Measurements from ENCODE around the gene URB2.

The URB2 gene

GRCh38 chr1:229690662-229691061 lies 64.6 kb downstream of the URB2 start:
- no peak for TF ChIP-seq CTCF (IDR thresholded peaks at IDR 0.05; ENCODE audit: borderline replicate concordance, insufficient read depth, low read depth, low read length)
- H3K4me3 ChIP-seq (ENCODE audit: low read depth, low read length), result no peak overlapping the region

- H3K4me3 ChIP-seq (ENCODE audit: low read depth, low read length), result no peak overlapping the region
- TF ChIP-seq CTCF (IDR thresholded peaks at IDR 0.05; ENCODE audit: borderline replicate concordance, insufficient read depth, low read depth, low read length), result no peak
Measured at GRCh38 chr1:229691362-229691761, 65.3 kb downstream of the URB2 start.

GRCh38 chr1:229693129-229693900 lies 67.3 kb downstream of the URB2 start:
- H3K4me3 ChIP-seq (ENCODE audit: low read depth, low read length), result no peak overlapping the region
- no peak for TF ChIP-seq CTCF (IDR thresholded peaks at IDR 0.05; ENCODE audit: borderline replicate concordance, insufficient read depth, low read depth, low read length)

- H3K4me3 ChIP-seq (ENCODE audit: low read depth, low read length), result no peak overlapping the region
- no peak for TF ChIP-seq CTCF (IDR thresholded peaks at IDR 0.05; ENCODE audit: borderline replicate concordance, insufficient read depth, low read depth, low read length)
Measured at GRCh38 chr1:229694053-229694693, 68.1 kb downstream of the URB2 start.

- TF ChIP-seq CTCF (IDR thresholded peaks at IDR 0.05; ENCODE audit: borderline replicate concordance, insufficient read depth, low read depth, low read length), result no peak
Measured at GRCh38 chr1:229696385-229696784, 70.3 kb downstream of the URB2 start.

GRCh38 chr1:229699613-229700267 lies 73.7 kb downstream of the URB2 start:
- TF ChIP-seq CTCF (IDR thresholded peaks at IDR 0.05; ENCODE audit: borderline replicate concordance, insufficient read depth, low read depth, low read length), result no peak

More at GRCh38 chr1:229696385-229696784, 70.3 kb downstream of the URB2 start:
- H3K4me3 ChIP-seq (ENCODE audit: low read depth, low read length), result no peak overlapping the region

More at GRCh38 chr1:229699613-229700267, 73.7 kb downstream of the URB2 start:
- no peak overlapping the region for H3K4me3 ChIP-seq (ENCODE audit: low read depth, low read length)

All from GM12875 (cell line).